ENCODE results near the gene PHF14.

Gene PHF14

DNA sequence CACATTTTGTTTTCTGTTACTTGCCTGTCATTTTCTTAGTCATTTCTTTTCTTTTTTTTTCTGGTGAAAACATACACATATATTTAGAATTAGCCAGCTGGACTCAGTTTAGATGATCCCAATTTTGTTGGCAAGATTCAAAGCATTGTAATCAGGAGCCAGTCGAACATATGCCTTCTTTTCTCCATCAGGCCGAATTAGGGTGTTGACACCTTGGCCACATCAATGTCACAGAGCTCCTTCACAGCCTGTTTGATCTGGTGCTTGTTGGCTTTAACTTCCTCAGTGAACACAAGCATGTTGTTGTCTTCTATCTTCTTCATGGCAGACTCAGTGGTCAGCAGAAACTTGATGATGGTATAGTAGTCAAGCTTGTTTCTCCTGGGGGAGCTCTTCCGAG is 32.6 kb downstream of the PHF14 start:
- TF ChIP-seq, protein P1, sequence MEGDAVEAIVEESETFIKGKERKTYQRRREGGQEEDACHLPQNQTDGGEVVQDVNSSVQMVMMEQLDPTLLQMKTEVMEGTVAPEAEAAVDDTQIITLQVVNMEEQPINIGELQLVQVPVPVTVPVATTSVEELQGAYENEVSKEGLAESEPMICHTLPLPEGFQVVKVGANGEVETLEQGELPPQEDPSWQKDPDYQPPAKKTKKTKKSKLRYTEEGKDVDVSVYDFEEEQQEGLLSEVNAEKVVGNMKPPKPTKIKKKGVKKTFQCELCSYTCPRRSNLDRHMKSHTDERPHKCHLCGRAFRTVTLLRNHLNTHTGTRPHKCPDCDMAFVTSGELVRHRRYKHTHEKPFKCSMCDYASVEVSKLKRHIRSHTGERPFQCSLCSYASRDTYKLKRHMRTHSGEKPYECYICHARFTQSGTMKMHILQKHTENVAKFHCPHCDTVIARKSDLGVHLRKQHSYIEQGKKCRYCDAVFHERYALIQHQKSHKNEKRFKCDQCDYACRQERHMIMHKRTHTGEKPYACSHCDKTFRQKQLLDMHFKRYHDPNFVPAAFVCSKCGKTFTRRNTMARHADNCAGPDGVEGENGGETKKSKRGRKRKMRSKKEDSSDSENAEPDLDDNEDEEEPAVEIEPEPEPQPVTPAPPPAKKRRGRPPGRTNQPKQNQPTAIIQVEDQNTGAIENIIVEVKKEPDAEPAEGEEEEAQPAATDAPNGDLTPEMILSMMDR (IDR thresholded peaks at IDR 0.05; ENCODE audit: low read depth, low read length, missing control alignments), result no peak
- Histone ChIP-seq H3K36me3 (replicated peaks) (no peaks in the 10 kb centered on the region), H3K4me3 (ENCODE audit: low read depth, low read length) (no peak overlapping the region), H3K27me3 (replicated peaks) (no peaks in the 10 kb centered on the region), H3K27ac (no peak overlapping the region)
- in situ Hi-C loops (cut with HindIII; ENCODE audit: low pct_ligation_motif_present, low sequenced_read_pairs), result no loop called here
- no peak for DNase-seq

GRCh38 chr7:11009631-11010030 is 36.0 kb downstream of the PHF14 start:
- in situ Hi-C loops (cut with HindIII; ENCODE audit: low pct_ligation_motif_present, low sequenced_read_pairs), result no loop called here
- no peak for DNase-seq
- H3K4me3 ChIP-seq (ENCODE audit: low read depth, low read length), result no peak overlapping the region
- H3K36me3 ChIP-seq (replicated peaks), result no peaks in the 10 kb centered on the region
- H3K27me3 ChIP-seq (replicated peaks), result no peaks in the 10 kb centered on the region
- H3K27ac ChIP-seq, result no peak overlapping the region
- TF ChIP-seq, protein P1 (IDR thresholded peaks at IDR 0.05; ENCODE audit: low read depth, low read length, missing control alignments), result no peak

- Histone ChIP-seq H3K36me3 (replicated peaks) (no peaks in the 10 kb centered on the region), H3K27ac (no peak overlapping the region), H3K27me3 (replicated peaks) (no peaks in the 10 kb centered on the region), H3K4me3 (ENCODE audit: low read depth, low read length) (no peak overlapping the region)
- TF ChIP-seq, protein P1 (IDR thresholded peaks at IDR 0.05; ENCODE audit: low read depth, low read length, missing control alignments), result no peak
- in situ Hi-C loops (cut with HindIII; ENCODE audit: low pct_ligation_motif_present, low sequenced_read_pairs), result no loop called here
- no peak for DNase-seq
These were observed 47.8 kb downstream of the PHF14 start for GRCh38 chr7:11021468-11021867.

GRCh38 chr7:11026452-11027359 is 53.0 kb downstream of the PHF14 start:
- in situ Hi-C loops (cut with HindIII; ENCODE audit: low pct_ligation_motif_present, low sequenced_read_pairs), result no loop called here
- Histone ChIP-seq H3K27me3 (replicated peaks) (no peaks in the 10 kb centered on the region), H3K27ac (no peak overlapping the region), H3K4me3 (ENCODE audit: low read depth, low read length) (no peak overlapping the region), H3K36me3 (replicated peaks) (no peaks in the 10 kb centered on the region)
- DNase-seq, result no peak
- TF ChIP-seq, protein P1 (IDR thresholded peaks at IDR 0.05; ENCODE audit: low read depth, low read length, missing control alignments), result no peak

GRCh38 chr7:11035661-11036060 is 62.0 kb downstream of the PHF14 start:
- no peak overlapping the region for H3K27ac ChIP-seq
- H3K36me3 ChIP-seq (replicated peaks), result no peaks in the 10 kb centered on the region
- no peaks in the 10 kb centered on the region for H3K27me3 ChIP-seq (replicated peaks)
- no peak for DNase-seq
- H3K4me3 ChIP-seq (ENCODE audit: low read depth, low read length), result no peak overlapping the region
- TF ChIP-seq, protein P1 (IDR thresholded peaks at IDR 0.05; ENCODE audit: low read depth, low read length, missing control alignments), result no peak
- in situ Hi-C loops (cut with HindIII; ENCODE audit: low pct_ligation_motif_present, low sequenced_read_pairs), result no loop called here

Measured in brain microvascular endothelial cell (primary cell).